GM23338 (cell line): Measurements from ENCODE around the gene ESYT2. TPM values are rescaled to one million over a fixed set of nuclear protein-coding genes. Genes with fewer than 3 reads are reported as not detected.
"Not testable (repeated sequence)": the region's sequence is repeated elsewhere in the genome, so short reads cannot be mapped to it uniquely, and the experiment has no call there.

Experiments used
- ATAC-seq: fragments of 200-7000 bp; cut with Tn5 transposase; 3 replicates; pipeline ENCODE4 v1.9.1; 2020
- DNase-seq: peaks from one replicate; pipeline ENCODE4 v3.0.0-alpha.2; 2015; ENCODE audit warnings: low spot score
- H2AFZ ChIP-seq: fragments of 200-600 bp; sonication (generic); 2 replicates; pipeline ENCODE4 v1.8.0; 2016; ENCODE audit warnings: antibody characterized with exemption, mild to moderate bottlenecking, moderate library complexity
- H3F3A ChIP-seq: fragments of 200-600 bp; sonication (generic); replicated peaks from 2 replicates; pipeline ENCODE4 v1.8.0; 2017; ENCODE audit warnings: antibody characterized with exemption, mixed run types, low read depth
- H3K27ac ChIP-seq: fragments of 200-600 bp; sonication (generic); 2 replicates; pipeline ENCODE4 v1.6.1; 2016; ENCODE audit warnings: low read depth
- H3K27me3 ChIP-seq: fragments of 200-600 bp; sonication (generic); 2 replicates; pipeline ENCODE4 v1.8.0; 2016; ENCODE audit warnings: mild to moderate bottlenecking, mixed run types, moderate library complexity; ENCODE audit not compliant: insufficient read depth
- H3K36me3 ChIP-seq: fragments of 200-600 bp; sonication (generic); 2 replicates; pipeline ENCODE4 v1.8.0; 2016; ENCODE audit warnings: mild to moderate bottlenecking; ENCODE audit not compliant: insufficient read depth
- H3K4me1 ChIP-seq: fragments of 200-600 bp; sonication (generic); 2 replicates; pipeline ENCODE4 v1.8.0; 2016; ENCODE audit warnings: mild to moderate bottlenecking, moderate library complexity; ENCODE audit not compliant: insufficient read depth
- H3K4me2 ChIP-seq: fragments of 200-600 bp; sonication (generic); 2 replicates; pipeline ENCODE4 v1.7.1; 2017; ENCODE audit warnings: mixed run types
- H3K4me3 ChIP-seq: fragments of 200-600 bp; sonication (generic); 2 replicates; pipeline ENCODE4 v1.6.1; 2016; ENCODE audit warnings: mixed run types
- H3K79me2 ChIP-seq: fragments of 200-600 bp; sonication (generic); replicated peaks from 2 replicates; pipeline ENCODE4 v1.8.0; 2017; ENCODE audit warnings: mild to moderate bottlenecking; ENCODE audit not compliant: insufficient read depth
- H3K9me2 ChIP-seq: fragments of 200-600 bp; sonication (generic); 2 replicates; pipeline ENCODE4 v1.8.0; 2017; ENCODE audit not compliant: insufficient read depth
- H4K20me1 ChIP-seq: fragments of 200-600 bp; sonication (generic); replicated peaks from 2 replicates; pipeline ENCODE4 v1.8.0; 2017; ENCODE audit warnings: mild to moderate bottlenecking; ENCODE audit not compliant: insufficient read depth
- H3K27ac Mint-ChIP-seq: 2 replicates; pipeline ENCODE4 v1.8.0; 2020; ENCODE audit warnings: inconsistent platforms, mild to moderate bottlenecking, moderate library complexity, mixed read lengths
- H3K27me3 Mint-ChIP-seq: 3 replicates; pipeline ENCODE4 v1.8.0; 2022; ENCODE audit warnings: low read depth, mild to moderate bottlenecking, moderate library complexity, mixed read lengths, inconsistent platforms; ENCODE audit not compliant: insufficient read depth, poor library complexity
- H3K36me3 Mint-ChIP-seq: 3 replicates; pipeline ENCODE4 v1.8.0; 2021; ENCODE audit warnings: low read depth, mild to moderate bottlenecking, inconsistent platforms, moderate library complexity, mixed read lengths
- H3K4me1 Mint-ChIP-seq: 3 replicates; pipeline ENCODE4 v1.8.0; 2020; ENCODE audit warnings: mild to moderate bottlenecking, inconsistent platforms, mixed read lengths
- H3K4me3 Mint-ChIP-seq: 3 replicates; pipeline ENCODE4 v1.8.0; 2021; ENCODE audit warnings: moderate library complexity, mild to moderate bottlenecking, inconsistent platforms, mixed read lengths
- H3K9me3 Mint-ChIP-seq: 3 replicates; pipeline ENCODE4 v1.8.0; 2020; ENCODE audit warnings: moderate library complexity, mild to moderate bottlenecking, inconsistent platforms, mixed read lengths
- polyA plus RNA-seq: library from polyadenylated mRNA; unstranded; fragments of >200 nt; fragmentation: Nextera tagmentation; extraction: Ambion mirVana; gene quantifications from 2 replicates; pipeline ENCODE4 v1.2.1, GENCODE V29; 2016
- total RNA-seq: library from RNA; depleted of rRNA; stranded (reverse); fragments of >200 nt; shearing (Covaris generic); gene quantifications from 2 replicates; pipeline ENCODE4 v1.2.3, GENCODE V29; 2014
- TF ChIP-seq, protein P1 (sequence below): fragments of 250-450 bp; sonication (Bioruptor Pico); IDR thresholded peaks from 2 replicates; pipeline ENCODE4 v1.5.0; 2020; ENCODE audit warnings: mild to moderate bottlenecking, moderate library complexity

The ESYT2 gene
- total and polyA plus RNA-seq, 2 experiments from 2014 or later, result 9.6 to 52.7 TPM

GRCh38 chr7:158863611-158864506, 34.5 kb upstream of the ESYT2 start (continued):
- TF ChIP-seq, protein P1, sequence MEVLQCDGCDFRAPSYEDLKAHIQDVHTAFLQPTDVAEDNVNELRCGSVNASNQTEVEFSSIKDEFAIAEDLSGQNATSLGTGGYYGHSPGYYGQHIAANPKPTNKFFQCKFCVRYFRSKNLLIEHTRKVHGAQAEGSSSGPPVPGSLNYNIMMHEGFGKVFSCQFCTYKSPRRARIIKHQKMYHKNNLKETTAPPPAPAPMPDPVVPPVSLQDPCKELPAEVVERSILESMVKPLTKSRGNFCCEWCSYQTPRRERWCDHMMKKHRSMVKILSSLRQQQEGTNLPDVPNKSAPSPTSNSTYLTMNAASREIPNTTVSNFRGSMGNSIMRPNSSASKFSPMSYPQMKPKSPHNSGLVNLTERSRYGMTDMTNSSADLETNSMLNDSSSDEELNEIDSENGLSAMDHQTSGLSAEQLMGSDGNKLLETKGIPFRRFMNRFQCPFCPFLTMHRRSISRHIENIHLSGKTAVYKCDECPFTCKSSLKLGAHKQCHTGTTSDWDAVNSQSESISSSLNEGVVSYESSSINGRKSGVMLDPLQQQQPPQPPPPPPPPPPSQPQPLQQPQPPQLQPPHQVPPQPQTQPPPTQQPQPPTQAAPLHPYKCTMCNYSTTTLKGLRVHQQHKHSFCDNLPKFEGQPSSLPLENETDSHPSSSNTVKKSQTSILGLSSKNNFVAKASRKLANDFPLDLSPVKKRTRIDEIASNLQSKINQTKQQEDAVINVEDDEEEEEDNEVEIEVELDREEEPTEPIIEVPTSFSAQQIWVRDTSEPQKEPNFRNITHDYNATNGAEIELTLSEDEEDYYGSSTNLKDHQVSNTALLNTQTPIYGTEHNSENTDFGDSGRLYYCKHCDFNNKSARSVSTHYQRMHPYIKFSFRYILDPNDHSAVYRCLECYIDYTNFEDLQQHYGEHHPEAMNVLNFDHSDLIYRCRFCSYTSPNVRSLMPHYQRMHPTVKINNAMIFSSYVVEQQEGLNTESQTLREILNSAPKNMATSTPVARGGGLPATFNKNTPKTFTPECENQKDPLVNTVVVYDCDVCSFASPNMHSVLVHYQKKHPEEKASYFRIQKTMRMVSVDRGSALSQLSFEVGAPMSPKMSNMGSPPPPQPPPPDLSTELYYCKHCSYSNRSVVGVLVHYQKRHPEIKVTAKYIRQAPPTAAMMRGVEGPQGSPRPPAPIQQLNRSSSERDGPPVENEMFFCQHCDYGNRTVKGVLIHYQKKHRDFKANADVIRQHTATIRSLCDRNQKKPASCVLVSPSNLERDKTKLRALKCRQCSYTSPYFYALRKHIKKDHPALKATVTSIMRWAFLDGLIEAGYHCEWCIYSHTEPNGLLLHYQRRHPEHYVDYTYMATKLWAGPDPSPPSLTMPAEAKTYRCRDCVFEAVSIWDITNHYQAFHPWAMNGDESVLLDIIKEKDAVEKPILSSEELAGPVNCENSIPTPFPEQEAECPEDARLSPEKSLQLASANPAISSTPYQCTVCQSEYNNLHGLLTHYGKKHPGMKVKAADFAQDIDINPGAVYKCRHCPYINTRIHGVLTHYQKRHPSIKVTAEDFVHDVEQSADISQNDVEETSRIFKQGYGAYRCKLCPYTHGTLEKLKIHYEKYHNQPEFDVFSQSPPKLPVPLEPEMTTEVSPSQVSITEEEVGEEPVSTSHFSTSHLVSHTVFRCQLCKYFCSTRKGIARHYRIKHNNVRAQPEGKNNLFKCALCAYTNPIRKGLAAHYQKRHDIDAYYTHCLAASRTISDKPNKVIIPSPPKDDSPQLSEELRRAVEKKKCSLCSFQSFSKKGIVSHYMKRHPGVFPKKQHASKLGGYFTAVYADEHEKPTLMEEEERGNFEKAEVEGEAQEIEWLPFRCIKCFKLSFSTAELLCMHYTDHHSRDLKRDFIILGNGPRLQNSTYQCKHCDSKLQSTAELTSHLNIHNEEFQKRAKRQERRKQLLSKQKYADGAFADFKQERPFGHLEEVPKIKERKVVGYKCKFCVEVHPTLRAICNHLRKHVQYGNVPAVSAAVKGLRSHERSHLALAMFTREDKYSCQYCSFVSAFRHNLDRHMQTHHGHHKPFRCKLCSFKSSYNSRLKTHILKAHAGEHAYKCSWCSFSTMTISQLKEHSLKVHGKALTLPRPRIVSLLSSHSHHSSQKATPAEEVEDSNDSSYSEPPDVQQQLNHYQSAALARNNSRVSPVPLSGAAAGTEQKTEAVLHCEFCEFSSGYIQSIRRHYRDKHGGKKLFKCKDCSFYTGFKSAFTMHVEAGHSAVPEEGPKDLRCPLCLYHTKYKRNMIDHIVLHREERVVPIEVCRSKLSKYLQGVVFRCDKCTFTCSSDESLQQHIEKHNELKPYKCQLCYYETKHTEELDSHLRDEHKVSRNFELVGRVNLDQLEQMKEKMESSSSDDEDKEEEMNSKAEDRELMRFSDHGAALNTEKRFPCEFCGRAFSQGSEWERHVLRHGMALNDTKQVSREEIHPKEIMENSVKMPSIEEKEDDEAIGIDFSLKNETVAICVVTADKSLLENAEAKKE (CRISPR knock-in tag), result no peak

GRCh38 chr7:158862985-158863610, 33.8 kb upstream of the ESYT2 start:
- H4K20me1 ChIP-seq, H3K27ac Mint-ChIP-seq, H3K36me3 ChIP-seq, H2AFZ ChIP-seq, H3K9me2 ChIP-seq, H3K27ac ChIP-seq, H3K27me3 ChIP-seq, H3F3A ChIP-seq: not testable (repeated sequence)
- Mint-ChIP-seq H3K4me1 (peaks cover 56% of the 10 kb centered on the region), H3K4me3 (peak overlapping the region; percentile 82), H3K36me3 (peaks cover 25% of the 10 kb centered on the region), H3K27me3 (peaks cover 21% of the 10 kb centered on the region), H3K9me3 (peaks cover 13% of the 10 kb centered on the region)
- peak overlapping the region; percentile 57 for H3K4me3 ChIP-seq
- DNase-seq, result peak; percentile 66
- peaks cover 37% of the 10 kb centered on the region for H3K4me1 ChIP-seq
- ATAC-seq, result peak; percentile 34
- H3K79me2 ChIP-seq, result peaks cover 29% of the 10 kb centered on the region
- H3K4me2 ChIP-seq, result peak overlapping the region; percentile 44; the same call in 1 of the 2 replicates
